ENCODE data around the gene CAMK2N2.

The CAMK2N2 gene

DNA sequence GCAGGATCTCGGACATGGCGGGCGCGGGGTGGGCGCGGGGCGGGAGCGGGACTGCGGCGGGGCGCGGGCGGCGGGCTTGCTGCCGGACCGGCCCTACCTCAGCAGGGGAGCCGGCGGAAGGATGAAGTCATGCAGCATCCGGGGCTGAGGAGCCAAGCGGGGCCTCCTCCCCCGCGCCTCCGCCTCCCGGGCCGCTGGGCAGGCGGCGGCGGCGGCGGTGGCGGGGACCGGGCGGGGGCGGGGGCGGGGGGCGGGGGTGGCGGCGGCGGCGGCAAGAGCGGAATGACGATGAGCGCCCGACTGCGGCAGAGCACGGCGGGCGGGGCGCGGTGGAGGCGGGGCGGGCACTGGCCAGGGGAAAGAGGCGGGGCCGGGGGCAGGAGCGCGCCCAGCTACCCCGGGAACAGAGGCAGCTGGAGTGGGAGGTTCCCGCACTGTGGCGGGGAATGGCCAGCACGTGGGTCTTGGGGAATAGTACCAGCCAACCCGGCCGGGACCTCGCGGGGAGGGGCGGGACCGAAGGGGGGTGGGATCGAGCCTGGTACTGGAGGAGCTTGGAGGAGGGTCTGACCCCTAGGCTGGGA, at the start of gene CAMK2N2:
Gene CAMK2N2, minus strand, starts transcription at position 284 of the 584 bp plus-strand sequence. Its CDS starts 268 bp downstream, at position 16.
- peak; percentile 66 for DNase-seq (ENCODE audit: low read depth)

DNA sequence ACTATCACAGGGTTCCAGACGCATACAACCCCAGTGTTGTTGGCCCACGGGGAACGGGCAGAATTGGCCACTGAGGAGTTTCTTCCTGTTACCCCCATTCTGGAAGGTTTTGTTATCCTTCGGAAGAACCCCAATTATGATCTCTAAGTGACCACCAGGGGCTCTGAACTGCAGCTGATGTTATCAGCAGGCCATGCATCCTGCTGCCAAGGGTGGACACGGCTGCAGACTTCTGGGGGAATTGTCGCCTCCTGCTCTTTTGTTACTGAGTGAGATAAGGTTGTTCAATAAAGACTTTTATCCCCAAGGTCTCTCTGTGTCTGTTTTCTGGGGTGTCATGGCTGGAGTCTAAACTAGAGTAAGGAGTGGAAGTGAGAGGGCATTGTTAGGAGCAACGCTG, 47.4 kb upstream of the CAMK2N2 start:
- no peak for DNase-seq (ENCODE audit: low read depth)

DNA sequence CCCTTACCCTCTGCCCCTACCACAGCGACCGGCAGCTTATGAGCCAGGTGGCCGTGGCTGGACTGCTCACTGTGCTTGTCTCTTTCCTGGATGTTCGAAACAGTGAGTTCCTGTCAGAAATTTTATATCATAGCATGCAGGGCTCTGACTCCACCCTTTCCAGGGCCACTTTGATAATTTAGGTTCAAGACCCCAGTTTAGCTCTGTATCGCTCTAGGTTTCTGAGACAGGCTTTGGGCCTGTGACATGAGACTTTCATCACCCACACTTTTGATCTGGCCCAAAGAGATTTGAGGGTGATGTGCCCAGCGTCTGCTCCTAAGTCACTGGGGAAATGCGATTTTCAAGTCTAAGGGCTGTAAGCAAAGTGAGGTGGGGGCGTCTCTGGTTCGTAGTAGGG, 46.6 kb upstream of the CAMK2N2 start:
- DNase-seq (ENCODE audit: low read depth) = no peak

DNA sequence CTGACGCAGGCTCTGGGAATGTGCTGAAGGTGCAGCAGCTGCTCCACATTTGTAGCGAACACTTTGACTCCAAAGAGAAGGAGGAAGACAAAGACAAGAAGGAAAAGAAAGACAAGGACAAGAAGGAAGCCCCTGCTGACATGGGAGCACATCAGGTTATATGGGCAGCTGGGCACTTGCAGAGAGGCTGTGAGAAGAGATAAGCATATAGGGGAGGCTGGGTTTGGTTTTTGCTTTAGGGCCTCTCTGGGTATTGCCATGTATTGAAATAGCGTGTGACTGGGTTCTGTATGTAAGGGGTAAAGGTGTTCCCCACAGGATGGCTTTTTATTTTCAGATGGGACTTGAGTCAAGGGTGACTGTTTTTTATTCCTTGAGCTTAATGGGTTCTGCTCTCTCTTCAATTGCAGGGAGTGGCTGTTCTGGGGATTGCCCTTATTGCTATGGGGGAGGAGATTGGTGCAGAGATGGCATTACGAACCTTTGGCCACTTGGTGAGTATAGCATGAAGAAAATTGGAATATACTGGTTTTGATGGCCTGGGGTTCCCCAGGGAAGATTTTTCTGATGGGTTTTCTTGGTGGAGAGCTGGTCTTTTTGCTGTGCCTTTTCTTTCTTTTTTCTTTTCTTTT, 45.1 kb upstream of the CAMK2N2 start:
- DNase-seq (ENCODE audit: low read depth) = no peak

DNA sequence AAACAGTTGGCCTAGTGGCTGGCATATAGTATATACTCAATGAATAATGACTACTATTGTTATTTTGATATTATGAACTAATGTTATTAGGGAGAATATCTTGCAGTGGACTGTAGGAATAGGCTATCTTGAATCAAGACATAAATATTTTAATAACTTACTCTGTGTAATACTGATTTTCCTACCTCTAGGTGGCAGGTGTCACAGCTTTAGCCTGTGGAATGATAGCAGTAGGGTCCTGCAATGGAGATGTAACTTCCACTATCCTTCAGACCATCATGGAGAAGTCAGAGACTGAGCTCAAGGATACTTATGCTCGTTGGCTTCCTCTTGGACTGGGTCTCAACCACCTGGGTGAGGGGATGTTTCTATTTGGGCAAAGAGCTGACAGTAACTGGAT, 44.2 kb upstream of the CAMK2N2 start:
- peak; percentile 37 for DNase-seq (ENCODE audit: low read depth)

DNA sequence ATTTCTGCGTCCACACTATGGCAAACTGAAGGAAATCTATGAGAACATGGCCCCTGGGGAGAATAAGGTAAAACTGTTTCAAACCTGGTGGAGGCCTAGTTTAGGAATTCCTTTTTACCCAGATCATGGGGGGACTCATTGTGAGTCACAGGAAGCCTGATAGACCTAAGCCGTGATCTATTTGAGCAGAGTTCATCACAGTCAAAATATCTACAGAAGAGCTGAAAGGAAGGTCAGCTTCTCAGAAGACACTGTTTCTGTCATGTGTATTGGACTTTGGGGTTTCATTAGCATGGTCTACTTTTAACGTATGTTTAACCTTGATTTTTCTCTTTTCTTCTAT, 39.0 kb upstream of the CAMK2N2 start:
- peak; percentile 66 for DNase-seq (ENCODE audit: low read depth)

DNA sequence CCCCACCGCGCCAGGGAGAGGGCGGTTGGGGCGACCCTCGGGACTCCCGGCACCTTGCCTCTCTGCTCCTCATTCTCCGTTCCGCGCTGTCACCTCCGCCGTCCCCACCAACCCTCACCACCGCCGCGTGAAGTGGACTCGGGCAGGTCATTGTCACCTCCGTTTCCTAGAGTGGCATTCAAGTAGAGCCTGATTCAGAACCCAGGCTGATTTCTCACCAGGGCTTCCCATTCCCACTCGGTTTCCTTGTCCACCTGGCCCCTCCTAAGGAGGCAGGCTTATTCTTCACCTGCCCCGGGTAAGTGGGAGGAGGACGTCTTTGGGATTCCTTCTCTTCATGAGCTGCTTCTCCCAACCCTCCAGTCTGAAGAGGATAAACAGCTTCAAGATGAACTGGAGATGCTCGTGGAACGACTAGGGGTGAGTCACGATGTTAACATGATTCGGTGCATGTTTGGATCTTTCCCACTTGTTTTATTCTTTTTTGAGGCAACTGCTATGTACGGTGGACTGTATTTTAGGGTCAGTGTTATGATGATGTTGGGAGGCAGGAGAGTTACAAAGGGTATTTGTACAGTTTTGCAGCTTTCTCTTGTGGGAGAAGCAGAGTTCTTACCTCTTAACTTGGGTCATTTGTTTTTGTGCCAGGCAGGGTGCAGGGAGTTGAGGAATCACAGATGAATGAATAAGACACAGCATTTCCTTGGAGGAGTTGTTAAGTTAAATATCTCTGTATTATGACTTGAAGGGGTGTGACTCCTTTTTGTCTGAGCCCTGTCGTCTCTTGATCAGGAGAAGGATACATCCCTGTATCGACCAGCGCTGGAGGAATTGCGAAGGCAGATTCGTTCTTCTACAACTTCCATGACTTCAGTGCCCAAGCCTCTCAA, 38.4 kb upstream of the CAMK2N2 start:
- DNase-seq (ENCODE audit: low read depth) = peak; percentile 71

DNA sequence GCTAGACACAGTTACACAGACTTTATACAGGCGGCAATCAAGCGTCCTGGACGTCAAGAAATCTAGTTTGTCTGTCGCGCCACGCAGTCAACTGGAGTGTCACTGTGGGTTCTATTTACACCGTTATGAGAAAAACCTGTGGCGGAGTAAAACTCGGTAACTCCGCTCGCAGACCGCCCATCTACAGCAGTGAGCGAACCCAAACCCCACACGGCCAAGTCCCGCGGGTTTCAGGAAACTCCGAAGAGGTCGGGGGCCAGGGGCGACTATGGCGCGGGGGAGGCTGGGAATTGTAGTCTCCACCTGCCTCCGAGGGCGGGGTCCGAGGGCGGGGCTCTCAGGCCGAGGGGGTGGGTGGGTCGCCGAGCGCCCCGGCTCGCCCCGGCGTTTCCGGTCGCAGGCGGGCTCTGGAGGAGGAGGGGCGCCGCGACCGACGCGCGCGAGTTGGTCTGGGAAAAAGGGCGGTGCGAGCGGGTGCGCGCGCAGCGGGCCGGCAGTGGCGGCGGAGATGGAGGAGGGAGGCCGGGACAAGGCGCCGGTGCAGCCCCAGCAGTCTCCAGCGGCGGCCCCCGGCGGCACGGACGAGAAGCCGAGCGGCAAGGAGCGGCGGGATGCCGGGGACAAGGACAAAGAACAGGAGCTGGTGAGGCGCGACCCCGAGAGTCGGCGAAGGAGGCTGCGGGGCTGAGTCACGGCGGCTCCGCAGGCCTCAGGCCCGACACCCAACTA, 37.6 kb upstream of the CAMK2N2 start, which contains the start of gene PSMD2:
Gene PSMD2, plus strand, starts transcription at position 483 of the 729 bp plus-strand sequence. Its CDS starts 26 bp downstream, at position 509.
- DNase-seq (ENCODE audit: low read depth) = peak; percentile 97

DNA sequence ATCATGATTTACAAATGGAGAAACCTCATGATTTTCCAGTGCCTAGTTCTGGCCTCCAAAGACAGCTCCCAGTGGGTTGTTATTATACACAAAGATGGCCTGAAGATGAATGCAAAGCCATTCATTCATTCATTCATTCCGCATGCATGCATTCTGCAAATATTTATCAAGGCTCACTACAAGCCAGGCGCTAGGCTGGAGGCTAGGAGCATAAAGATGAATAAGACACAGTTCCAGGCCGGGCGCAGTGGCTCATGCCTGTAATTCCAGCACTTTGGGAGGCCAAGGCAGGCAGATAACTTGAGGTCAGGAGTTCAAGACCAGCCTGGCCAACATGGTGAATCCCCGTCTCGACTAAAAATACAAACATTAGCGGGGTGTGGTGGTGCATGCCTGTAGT, 35.3 kb upstream of the CAMK2N2 start:
- no peak for DNase-seq (ENCODE audit: low read depth)

DNA sequence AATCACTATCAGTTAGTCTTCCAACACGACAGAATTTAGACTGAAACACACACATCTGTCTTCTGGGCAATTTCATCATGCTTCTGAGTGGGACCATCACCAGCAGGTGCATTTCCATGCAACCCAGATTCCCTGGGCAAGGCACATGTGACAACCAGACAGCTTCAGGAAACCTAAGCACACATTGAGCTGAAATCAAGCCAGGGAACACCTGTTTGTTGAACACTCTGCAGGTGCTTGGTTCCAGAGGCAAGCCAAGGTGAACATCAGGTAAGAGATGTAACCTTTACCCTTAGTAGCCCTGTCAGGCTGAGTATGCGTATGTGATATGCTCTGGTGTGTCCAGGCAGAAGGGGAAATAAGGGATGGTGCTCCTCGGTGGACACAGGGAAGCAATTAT, 34.4 kb upstream of the CAMK2N2 start:
- no peak for DNase-seq (ENCODE audit: low read depth)

DNA sequence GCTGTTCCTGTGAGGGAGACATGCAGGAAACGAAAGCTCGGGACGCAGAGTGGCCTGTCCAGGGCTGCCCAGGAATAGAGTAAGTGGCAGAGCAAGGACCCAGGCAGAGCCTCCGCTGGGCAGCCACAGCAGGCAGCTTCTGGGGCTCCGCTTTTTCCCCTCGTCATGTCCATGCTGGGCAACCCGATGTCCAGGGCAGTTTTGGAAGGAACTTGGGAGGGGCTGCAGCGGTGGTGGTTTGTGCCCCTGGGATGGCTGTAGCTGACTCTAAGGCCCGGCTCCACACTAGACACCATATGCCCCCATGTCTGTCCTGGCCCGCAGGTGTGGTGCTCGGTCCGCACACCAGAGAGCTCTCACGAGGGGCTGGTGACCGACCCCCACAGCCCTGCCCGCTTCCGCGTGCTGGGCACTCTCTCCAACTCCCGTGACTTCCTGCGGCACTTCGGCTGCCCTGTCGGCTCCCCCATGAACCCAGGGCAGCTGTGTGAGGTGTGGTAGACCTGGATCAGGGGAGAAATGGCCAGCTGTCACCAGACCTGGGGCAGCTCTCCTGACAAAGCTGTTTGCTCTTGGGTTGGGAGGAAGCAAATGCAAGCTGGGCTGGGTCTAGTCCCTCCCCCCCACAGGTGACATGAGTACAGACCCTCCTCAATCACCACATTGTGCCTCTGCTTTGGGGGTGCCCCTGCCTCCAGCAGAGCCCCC, 30.5 kb upstream of the CAMK2N2 start:
- DNase-seq (ENCODE audit: low read depth) = no peak

DNA sequence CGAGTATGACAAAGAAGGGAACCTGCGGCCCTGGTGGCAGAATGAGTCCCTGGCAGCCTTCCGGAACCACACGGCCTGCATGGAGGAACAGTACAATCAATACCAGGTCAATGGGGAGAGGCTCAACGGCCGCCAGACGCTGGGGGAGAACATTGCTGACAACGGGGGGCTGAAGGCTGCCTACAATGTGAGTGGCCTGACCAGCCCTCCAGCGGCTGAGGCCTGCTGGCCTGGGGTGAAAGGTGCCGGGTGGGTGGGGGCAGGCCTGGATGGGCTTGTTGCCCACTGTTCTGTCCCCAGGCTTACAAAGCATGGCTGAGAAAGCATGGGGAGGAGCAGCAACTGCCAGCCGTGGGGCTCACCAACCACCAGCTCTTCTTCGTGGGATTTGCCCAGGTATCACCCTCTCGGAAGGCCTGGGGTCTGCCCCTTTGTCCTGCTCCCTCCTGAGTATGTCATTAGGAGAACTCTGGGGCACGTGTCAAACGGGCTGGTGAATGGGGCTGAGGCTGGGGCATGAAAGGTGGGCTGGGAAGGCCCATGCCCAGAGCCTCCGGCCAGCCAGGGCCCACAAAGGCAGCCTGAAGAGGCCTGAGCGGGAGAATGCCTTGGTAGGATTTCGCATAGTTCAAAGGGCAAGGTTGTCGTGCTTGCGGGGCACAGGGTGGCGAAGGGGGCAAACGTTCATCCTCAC, 29.8 kb upstream of the CAMK2N2 start:
- DNase-seq (ENCODE audit: low read depth) = no peak

DNA sequence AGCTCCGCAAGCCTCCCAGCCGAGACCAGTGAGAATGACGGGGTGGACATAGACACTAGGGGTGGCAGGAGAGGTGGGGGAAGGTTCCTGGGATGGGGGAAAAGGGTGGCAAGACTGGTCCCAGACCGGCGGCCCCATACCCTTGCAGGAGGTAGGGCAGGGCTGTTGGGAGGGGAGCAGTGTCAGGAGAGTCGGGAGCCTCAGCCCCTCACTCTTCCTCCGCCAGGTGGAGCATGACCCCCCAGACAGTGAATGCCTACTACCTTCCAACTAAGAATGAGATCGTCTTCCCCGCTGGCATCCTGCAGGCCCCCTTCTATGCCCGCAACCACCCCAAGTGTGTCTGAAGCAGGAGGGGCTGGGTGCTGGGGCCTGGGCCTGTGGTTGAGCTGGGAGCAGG, 29.0 kb upstream of the CAMK2N2 start:
- no peak for DNase-seq (ENCODE audit: low read depth)

DNA sequence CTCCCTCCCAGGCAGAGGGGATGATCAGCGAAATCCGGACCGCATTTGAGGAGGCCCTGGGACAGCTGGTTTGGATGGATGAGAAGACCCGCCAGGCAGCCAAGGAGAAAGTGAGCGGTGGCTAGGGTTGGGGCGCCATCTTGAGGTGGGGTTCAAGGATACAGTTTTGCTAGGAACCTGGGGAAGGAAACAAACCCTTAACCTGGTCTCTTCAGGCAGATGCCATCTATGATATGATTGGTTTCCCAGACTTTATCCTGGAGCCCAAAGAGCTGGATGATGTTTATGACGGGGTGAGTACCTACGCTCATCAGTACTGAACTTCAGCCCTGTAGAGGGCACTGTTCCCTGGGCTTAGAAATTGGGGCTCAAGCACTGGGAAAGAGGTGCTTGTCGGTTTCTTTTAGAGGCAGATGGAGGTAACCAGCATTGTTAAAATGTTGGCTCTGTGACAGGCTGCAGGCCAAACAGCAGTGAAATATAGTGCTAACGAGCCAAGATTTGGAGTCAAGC, 28.1 kb upstream of the CAMK2N2 start:
- DNase-seq (ENCODE audit: low read depth) = peak; percentile 62

DNA sequence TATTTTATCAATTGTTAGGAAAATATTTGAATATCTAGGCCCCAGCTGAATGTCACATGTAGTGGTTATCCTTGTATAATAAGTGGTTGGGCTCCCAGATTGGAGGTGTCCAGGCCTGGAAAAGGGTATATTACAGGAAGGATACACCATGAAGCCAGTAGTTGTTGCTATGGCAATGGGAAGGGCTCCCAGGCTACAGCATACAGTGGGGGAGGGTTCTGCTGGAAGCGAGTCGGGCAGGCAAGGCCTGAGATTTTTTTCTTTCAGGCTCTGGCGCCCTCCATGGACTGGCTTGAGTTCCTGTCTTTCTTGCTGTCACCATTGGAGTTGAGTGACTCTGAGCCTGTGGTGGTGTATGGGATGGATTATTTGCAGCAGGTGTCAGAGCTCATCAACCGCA, 23.3 kb upstream of the CAMK2N2 start:
- peak; percentile 85 for DNase-seq (ENCODE audit: low read depth)

DNA sequence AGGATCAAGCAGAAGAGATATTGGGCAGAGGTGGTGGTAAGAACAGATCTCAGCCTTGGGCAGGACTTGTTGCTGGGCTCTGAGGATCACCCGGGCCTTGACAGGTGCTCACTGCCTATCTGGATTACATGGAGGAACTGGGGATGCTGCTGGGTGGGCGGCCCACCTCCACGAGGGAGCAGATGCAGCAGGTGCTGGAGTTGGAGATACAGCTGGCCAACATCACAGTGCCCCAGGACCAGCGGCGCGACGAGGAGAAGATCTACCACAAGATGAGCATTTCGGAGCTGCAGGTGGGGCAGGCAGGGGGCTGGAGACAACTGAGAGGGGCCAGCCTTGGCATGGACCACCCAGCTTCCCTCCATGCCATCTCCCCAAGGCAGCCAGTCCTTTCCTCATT, 22.3 kb upstream of the CAMK2N2 start:
- DNase-seq (ENCODE audit: low read depth) = no peak

DNA sequence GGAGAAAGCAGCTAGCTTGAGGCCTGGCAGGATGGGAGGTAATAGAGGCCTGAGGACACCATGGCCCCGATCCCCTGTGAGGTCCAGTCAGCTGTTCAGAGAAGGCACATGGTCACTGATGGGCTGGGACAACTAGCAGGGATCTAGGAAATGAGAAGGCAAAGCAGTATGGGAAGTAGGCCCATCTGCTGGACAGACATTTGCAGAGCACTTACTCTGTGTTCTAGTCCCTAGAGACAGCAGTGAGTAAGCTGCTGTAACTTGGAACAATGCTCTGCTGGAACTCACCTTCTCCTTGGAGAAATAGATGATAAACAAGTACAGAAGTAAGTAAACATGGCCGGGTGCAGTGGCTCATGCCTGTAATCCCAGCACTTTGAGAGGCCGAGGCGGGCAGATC, 21.6 kb upstream of the CAMK2N2 start:
- DNase-seq (ENCODE audit: low read depth) = no peak

DNA sequence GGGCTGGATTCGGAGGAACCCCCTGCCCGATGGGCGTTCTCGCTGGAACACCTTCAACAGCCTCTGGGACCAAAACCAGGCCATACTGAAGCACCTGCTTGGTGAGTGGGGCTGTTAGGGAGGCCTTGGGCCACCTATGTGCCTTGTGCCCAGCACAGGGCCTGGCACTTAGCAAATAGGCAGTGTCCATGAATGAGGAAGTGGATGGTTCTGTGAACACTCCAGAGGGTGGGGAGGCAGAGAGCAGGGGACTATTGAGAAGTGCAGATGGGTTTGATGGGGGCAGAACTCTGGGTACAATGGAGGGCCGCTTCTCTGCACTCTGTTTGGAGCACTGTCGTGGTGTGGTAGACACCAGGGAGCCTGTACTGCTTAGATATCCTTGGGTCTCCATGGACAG, 16.0 kb upstream of the CAMK2N2 start:
- no peak for DNase-seq (ENCODE audit: low read depth)

DNA sequence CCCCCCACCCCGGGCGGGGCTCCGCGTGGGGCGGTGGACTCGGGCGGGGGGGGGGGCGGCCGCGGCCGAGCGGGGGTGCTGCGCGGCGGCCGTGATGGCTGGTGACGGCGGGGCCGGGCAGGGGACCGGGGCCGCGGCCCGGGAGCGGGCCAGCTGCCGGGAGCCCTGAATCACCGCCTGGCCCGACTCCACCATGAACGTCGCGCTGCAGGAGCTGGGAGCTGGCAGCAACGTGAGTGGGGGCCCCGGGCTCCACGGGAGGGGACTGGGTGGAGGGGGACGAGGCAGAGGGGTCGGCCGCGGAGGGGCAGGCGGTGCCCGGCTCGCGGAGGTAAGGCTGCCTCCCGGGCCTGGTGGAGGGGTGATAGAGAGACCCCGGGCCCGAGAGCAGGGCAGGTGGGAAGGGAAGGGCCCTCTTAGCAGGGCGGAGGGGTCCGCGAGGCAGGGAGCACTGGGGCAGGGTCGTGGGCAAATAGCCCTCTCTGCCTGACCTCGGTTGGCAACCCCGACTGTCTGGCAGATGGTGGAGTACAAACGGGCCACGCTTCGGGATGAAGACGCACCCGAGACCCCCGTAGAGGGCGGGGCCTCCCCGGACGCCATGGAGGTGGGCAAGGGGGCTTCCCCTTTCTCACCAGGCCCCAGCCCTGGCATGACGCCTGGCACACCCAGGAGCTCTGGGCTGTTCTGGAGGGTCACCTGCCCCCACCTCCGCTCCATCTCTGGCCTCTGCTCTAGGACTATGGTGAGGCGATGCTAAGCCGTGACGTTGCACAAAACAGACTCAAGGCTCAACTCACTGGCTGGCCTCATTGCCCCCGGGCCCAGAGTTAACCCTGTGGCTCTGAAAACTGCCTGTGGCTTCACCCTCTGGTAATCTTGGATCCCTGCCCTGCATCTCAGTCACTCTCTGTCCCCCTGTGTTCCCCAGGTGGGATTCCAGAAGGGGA, 14.9 kb upstream of the CAMK2N2 start, which contains the start of gene ECE2:
Gene ECE2, plus strand, starts transcription at position 62 of the 950 bp plus-strand sequence. Its CDS starts 132 bp downstream, at position 194.
- DNase-seq (ENCODE audit: low read depth) = peak; percentile 15

DNA sequence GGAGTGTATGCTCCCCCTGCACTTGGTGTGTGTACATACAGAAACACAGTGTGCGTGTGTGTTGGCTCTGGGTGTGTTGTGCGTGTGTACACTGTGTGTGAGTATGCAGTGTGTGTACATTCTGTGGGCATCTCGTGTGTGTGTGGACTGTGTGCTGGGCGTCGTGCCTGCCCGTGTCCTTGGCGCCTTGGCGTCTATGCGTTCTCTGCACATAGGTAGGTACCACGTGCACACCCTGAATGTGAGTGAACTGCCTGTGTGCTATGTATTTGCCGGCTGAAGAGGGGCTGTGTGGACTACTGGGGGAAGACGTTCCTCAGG, 14.0 kb upstream of the CAMK2N2 start:
- DNase-seq (ENCODE audit: low read depth) = no peak

Measured in EH (cell line).